IMR-90 (cell line): ENCODE measurements around the gene CHST14. TPM values are rescaled to one million over a fixed set of nuclear protein-coding genes. Genes with fewer than 3 reads are reported as not detected.

Source experiments
- ATAC-seq: fragments of 200-7000 bp; cut with Tn5 transposase; 2 replicates; pipeline ENCODE4 v1.9.1; 2020; ENCODE audit warnings: low read depth, mild to moderate bottlenecking, moderate library complexity
- BruUV-seq: library from RNA; stranded (reverse); fragments of 400-500 nt; replicated peaks from 2 replicates; lab custom pipeline; 2021; lab: Mats Ljungman, UMichigan
- CTCF ChIA-PET: fragments of 300-600 bp; formaldehyde crosslinking; extraction: SDS; loops from one replicate; lab custom pipeline; 2021; ENCODE audit warnings: antibody characterized with exemption; lab: Yijun Ruan, JAX
- POLR2A ChIA-PET: fragments of 300-600 bp; sonication (Branson Sonifier 250); formaldehyde crosslinking; loops from one replicate; lab custom pipeline; 2022; ENCODE audit warnings: antibody characterized with exemption; ENCODE audit not compliant: unreplicated experiment; lab: Charles Lee
- DNase-seq: peaks from one replicate; pipeline ENCODE4 v3.0.0; 2013
- H2AFZ ChIP-seq: replicated peaks from 2 replicates; pipeline ENCODE3; 2013; ENCODE audit warnings: low read length, mild to moderate bottlenecking; ENCODE audit not compliant: poor library complexity
- H2AK5ac ChIP-seq: 2 replicates; pipeline ENCODE4 v1.6.1; 2013; ENCODE audit warnings: low read depth, low read length, inconsistent platforms
- H2AK9ac ChIP-seq: replicated peaks from 2 replicates; pipeline ENCODE3; 2013; ENCODE audit warnings: mild to moderate bottlenecking, low read depth, low read length, moderate library complexity; ENCODE audit not compliant: poor library complexity
- H2BK120ac ChIP-seq: 2 replicates; pipeline ENCODE4 v1.6.1; 2013; ENCODE audit warnings: low read depth, low read length, inconsistent platforms
- H2BK15ac ChIP-seq: 3 replicates; pipeline ENCODE4 v1.6.1; 2013; ENCODE audit warnings: low read depth, low read length, inconsistent platforms
- H2BK20ac ChIP-seq: 2 replicates; pipeline ENCODE4 v1.6.1; 2013; ENCODE audit warnings: low read depth, mild to moderate bottlenecking, inconsistent platforms, low read length, moderate library complexity
- H2BK5ac ChIP-seq: 2 replicates; pipeline ENCODE4 v1.6.1; 2013; ENCODE audit warnings: mild to moderate bottlenecking, low read depth, low read length, inconsistent platforms; ENCODE audit not compliant: poor library complexity, severe bottlenecking
- H3K14ac ChIP-seq: replicated peaks from 2 replicates; pipeline ENCODE4 v1.6.1; 2013; ENCODE audit warnings: low read depth, low read length, inconsistent platforms
- H3K18ac ChIP-seq: 2 replicates; pipeline ENCODE4 v1.6.1; 2013; ENCODE audit warnings: low read depth, low read length, control low read depth
- H3K23ac ChIP-seq: 2 replicates; pipeline ENCODE4 v1.6.1; 2013; ENCODE audit warnings: low read depth, low read length, inconsistent platforms
- H3K27ac ChIP-seq: 2 replicates; pipeline ENCODE4 v1.5.1; 2013; ENCODE audit warnings: mild to moderate bottlenecking, control low read depth, low read length; ENCODE audit not compliant: insufficient read depth
- H3K27me3 ChIP-seq: 2 replicates; pipeline ENCODE4 v1.6.1; 2013; ENCODE audit warnings: low read length; ENCODE audit not compliant: control insufficient read depth, insufficient read depth
- H3K36me3 ChIP-seq: 2 replicates; pipeline ENCODE4 v1.6.1; 2013; ENCODE audit warnings: low read length, mixed read lengths; ENCODE audit not compliant: control insufficient read depth, insufficient read depth
- H3K4ac ChIP-seq: 2 replicates; pipeline ENCODE4 v1.6.1; 2013; ENCODE audit warnings: low read depth, low read length, inconsistent platforms
- H3K4me1 ChIP-seq: 2 replicates; pipeline ENCODE4 v1.6.1; 2013; ENCODE audit warnings: low read length, mixed read lengths; ENCODE audit not compliant: control insufficient read depth, insufficient read depth
- H3K4me2 ChIP-seq: 2 replicates; pipeline ENCODE4 v1.6.1; 2013; ENCODE audit warnings: low read depth, mild to moderate bottlenecking, control low read depth, low read length, moderate library complexity
- H3K4me3 ChIP-seq: 2 replicates; pipeline ENCODE4 v1.5.1; 2013; ENCODE audit warnings: low read depth, mild to moderate bottlenecking, control low read depth, low read length, moderate library complexity; ENCODE audit not compliant: insufficient read depth
- H3K56ac ChIP-seq: 2 replicates; pipeline ENCODE4 v1.6.1; 2013; ENCODE audit warnings: low read length, inconsistent platforms; ENCODE audit not compliant: insufficient read depth; ENCODE audit errors: extremely low read depth
- H3K79me1 ChIP-seq, 2 experiments: 2 replicates each; pipeline ENCODE4 v1.6.1; 2013; ENCODE audit warnings: low read length in 2 of 2, inconsistent platforms in 1 of 2, low read depth in 1 of 2
- H3K9ac ChIP-seq: 2 replicates; pipeline ENCODE4 v1.6.1; 2013; ENCODE audit warnings: low read depth, low read length, control low read depth
- H3K9me1 ChIP-seq: 2 replicates; pipeline ENCODE4 v1.6.1; 2013; ENCODE audit warnings: low read length, inconsistent platforms; ENCODE audit not compliant: insufficient read depth
- H3K9me3 ChIP-seq: 2 replicates; pipeline ENCODE4 v1.6.1; 2013; ENCODE audit warnings: low read length; ENCODE audit not compliant: control insufficient read depth, insufficient read depth
- H4K20me1 ChIP-seq: 2 replicates; pipeline ENCODE4 v1.6.1; 2013; ENCODE audit warnings: low read length, inconsistent platforms; ENCODE audit not compliant: insufficient read depth
- H4K5ac ChIP-seq: 2 replicates; pipeline ENCODE4 v1.6.1; 2013; ENCODE audit warnings: mild to moderate bottlenecking, low read depth, low read length, control low read depth
- H4K8ac ChIP-seq, 2 experiments: 2 replicates each; pipeline ENCODE4 v1.6.1; 2013; ENCODE audit warnings: low read depth in 2 of 2, low read length in 2 of 2, control low read depth in 1 of 2, inconsistent platforms in 1 of 2
- H4K91ac ChIP-seq: 2 replicates; pipeline ENCODE4 v1.6.1; 2013; ENCODE audit warnings: low read depth, low read length, inconsistent platforms; ENCODE audit not compliant: insufficient read depth
- CEBPB ChIP-seq: IDR thresholded peaks from 2 replicates; pipeline ENCODE4 v1.6.1; 2012; ENCODE audit warnings: low read depth, low read length, improper control_type of control experiment
- MXI1 ChIP-seq: IDR thresholded peaks from 2 replicates; pipeline ENCODE4 v1.6.1; 2012; ENCODE audit warnings: low read depth, mild to moderate bottlenecking, low read length, moderate library complexity, borderline replicate concordance
- RAD21 ChIP-seq: IDR thresholded peaks from 2 replicates; pipeline ENCODE4 v1.6.1; 2012; ENCODE audit warnings: low read length, improper control_type of control experiment
- WGBS, 2 experiments: methylation state at CpG; one replicate each; pipeline versions ENCODE4 v1.1.5 to v1.1.7; 2013; ENCODE audit warnings: missing lambda C conversion rate in 2 of 2; ENCODE audit not compliant: insufficient read length in 1 of 2; ENCODE audit errors: extremely low coverage in 2 of 2; 5-methylcytosine and 5-hydroxymethylcytosine counted together
- dilution Hi-C: fragments of 300-500 bp; cut with HindIII; formaldehyde crosslinking; loops from one replicate; pipeline ENCODE4 v1.14.3; 2018; ENCODE audit warnings: low sequenced_read_pairs; ENCODE audit not compliant: unreplicated experiment
- in situ Hi-C: fragments of 300-500 bp; cut with MboI; formaldehyde crosslinking; loops from 3 replicates; pipeline ENCODE4 v1.14.3; 2019; ENCODE audit warnings: low sequenced_read_pairs, inconsistent platforms, mixed read lengths
- intact Hi-C: fragments of 100-400 bp; cut with micrococcal nuclease; formaldehyde crosslinking; loops from 2 replicates; pipeline ENCODE4 v1.10.0; 2022
- polyA plus RNA-seq, 3 experiments: library from polyadenylated mRNA; depleted of rRNA; stranded (reverse); fragments of >200 nt; gene quantifications; 2 replicates each; pipeline ENCODE4 v1.2.3, GENCODE V29; 2012; ENCODE audit warnings: low replicate concordance in 1 of 3
- total RNA-seq: library from RNA; depleted of rRNA; stranded (reverse); fragments of >200 nt; gene quantifications from 2 replicates; pipeline ENCODE4 v1.2.3, GENCODE V29; 2012

The CHST14 gene
- total and polyA plus RNA-seq, 2 of the 4 experiments (the other 2 are of a cell fraction): 3.8 to 19.5 TPM

GRCh38 chr15:40511472-40512133 lies 40.8 kb downstream of the CHST14 start:
- H3K9me1 ChIP-seq: no peaks in the 10 kb centered on the region
- H2AK9ac ChIP-seq: peak overlapping the region; percentile 85
- H3K9me3 ChIP-seq: no peaks in the 10 kb centered on the region
- no peaks in the 10 kb centered on the region for H3K36me3 ChIP-seq
- no peak for DNase-seq
- H2AFZ ChIP-seq: peak overlapping the region; percentile 91
- no peak overlapping the region for H4K8ac ChIP-seq
- no peak overlapping the region for H2BK20ac ChIP-seq
- H3K27me3 ChIP-seq: peaks cover 36% of the 10 kb centered on the region
- in situ Hi-C loops (no loop called here), intact Hi-C loops (loop anchor here (5.0 kb wide), 1 partner anchor 69 kb away; the partner anchor contains the start of gene BAHD1), dilution Hi-C loops (no loop called here)
- no peak overlapping the region for H3K14ac ChIP-seq
- H3K79me1 ChIP-seq: no peaks in the 10 kb centered on the region
- no peak overlapping the region for H2BK120ac ChIP-seq
- H3K4ac ChIP-seq: no peak overlapping the region
- H3K4me1 ChIP-seq: peaks cover 4% of the 10 kb centered on the region; the same call in 1 of the 2 replicates
- H4K20me1 ChIP-seq: no peaks in the 10 kb centered on the region
- TF ChIP-seq MXI1 (no peak), RAD21 (no peak), CEBPB (peak; percentile 66)
- 0 out of 2 replicates have a peak overlapping the region, but pooled peaks have one; percentile 69 for H3K23ac ChIP-seq
- 5% methylated on average over 21 of the region's 61 CpGs; no CpG with 5 or more reads in 1 of the 2 experiments for WGBS, 2 experiments
- ChIA-PET POLR2A (no interaction called here), CTCF (no interaction called here)
- peak; percentile 79 for ATAC-seq
- H3K18ac ChIP-seq: no peak overlapping the region
- BruUV-seq: no TSS peak
- H2BK15ac ChIP-seq: no peak overlapping the region
- no peak overlapping the region for H4K5ac ChIP-seq
- H3K9ac ChIP-seq: peak overlapping the region; percentile 6; the same call in 1 of the 2 replicates
- peak overlapping the region; percentile 44 for H3K4me3 ChIP-seq
- H3K56ac ChIP-seq: no peak overlapping the region
- H2BK5ac ChIP-seq: no peak overlapping the region
- no peak overlapping the region for H2AK5ac ChIP-seq
- no peak overlapping the region for H4K91ac ChIP-seq
- H3K4me2 ChIP-seq: peak overlapping the region; percentile 71
- no peak overlapping the region for H3K27ac ChIP-seq
